OCI-LY7 (cell line): Measurements from ENCODE around the gene HCAR2. TPM values are rescaled to one million over a fixed set of nuclear protein-coding genes. Genes with fewer than 3 reads are reported as not detected.
"Not testable (repeated sequence)": the region's sequence is repeated elsewhere in the genome, so short reads cannot be mapped to it uniquely, and the experiment has no call there.

Experiments used
- BruUV-seq: library from RNA; stranded (reverse); fragments of 400-500 nt; replicated peaks from 2 replicates; lab custom pipeline; 2021; lab: Mats Ljungman, UMichigan
- CTCF ChIA-PET: fragments of 300-600 bp; sonication (Branson Sonifier 250); formaldehyde crosslinking; loops from one replicate; lab custom pipeline; 2022; ENCODE audit warnings: antibody characterized with exemption; ENCODE audit not compliant: unreplicated experiment; lab: Charles Lee
- POLR2A ChIA-PET: fragments of 300-600 bp; sonication (Branson Sonifier 250); formaldehyde crosslinking; loops from one replicate; lab custom pipeline; 2022; ENCODE audit warnings: antibody characterized with exemption; lab: Charles Lee
- DNase-seq: peaks from one replicate; pipeline ENCODE4 v3.0.0-alpha.2; 2015; ENCODE audit warnings: low spot score
- H2AFZ ChIP-seq: fragments of 200-600 bp; sonication (generic), shearing (Covaris generic); 2 replicates; pipeline ENCODE4 v1.6.1; 2014; ENCODE audit warnings: mild to moderate bottlenecking, antibody characterized with exemption, low read length, moderate library complexity
- H3K27ac ChIP-seq: fragments of 200-600 bp; sonication (generic); 2 replicates; pipeline ENCODE4 v1.5.1; 2014; ENCODE audit warnings: mixed run types, low read depth, mild to moderate bottlenecking, moderate library complexity, low read length, inconsistent platforms; ENCODE audit not compliant: poor library complexity, severe bottlenecking
- H3K36me3 ChIP-seq: fragments of 200-600 bp; sonication (generic); 2 replicates; pipeline ENCODE4 v1.6.1; 2014; ENCODE audit warnings: mild to moderate bottlenecking, antibody characterized with exemption, low read length, moderate library complexity, mixed read lengths; ENCODE audit not compliant: insufficient read depth
- H3K4me1 ChIP-seq: fragments of 200-600 bp; sonication (generic); 2 replicates; pipeline ENCODE4 v1.5.1; 2014; ENCODE audit warnings: mild to moderate bottlenecking, low read length; ENCODE audit not compliant: insufficient read depth, poor library complexity, severe bottlenecking
- H3K4me2 ChIP-seq: fragments of 200-600 bp; sonication (generic); 2 replicates; pipeline ENCODE4 v1.6.1; 2014; ENCODE audit warnings: mild to moderate bottlenecking, low read length
- H3K4me3 ChIP-seq: fragments of 200-600 bp; sonication (generic); 2 replicates; pipeline ENCODE4 v1.5.1; 2014; ENCODE audit warnings: mild to moderate bottlenecking, low read depth, low read length; ENCODE audit not compliant: poor library complexity, severe bottlenecking
- H3K79me2 ChIP-seq: fragments of 200-600 bp; sonication (generic); 2 replicates; pipeline ENCODE4 v1.6.1; 2016; ENCODE audit warnings: low read depth, mild to moderate bottlenecking, low read length, moderate library complexity, mixed read lengths; ENCODE audit not compliant: insufficient read depth
- H3K9me2 ChIP-seq: fragments of 200-600 bp; sonication (generic); 2 replicates; pipeline ENCODE4 v1.6.1; 2016; ENCODE audit warnings: mild to moderate bottlenecking, low read length, mixed read lengths; ENCODE audit not compliant: insufficient read depth
- H3K9me3 ChIP-seq: fragments of 200-600 bp; sonication (generic); 2 replicates; pipeline ENCODE4 v1.6.1; 2014; ENCODE audit warnings: mild to moderate bottlenecking, mixed run types, low read length, mixed read lengths
- H4K20me1 ChIP-seq: fragments of 200-600 bp; sonication (generic); 2 replicates; pipeline ENCODE4 v1.6.1; 2014; ENCODE audit warnings: mild to moderate bottlenecking, antibody characterized with exemption, low read length, moderate library complexity, mixed read lengths; ENCODE audit not compliant: insufficient read depth
- intact Hi-C: fragments of 100-400 bp; cut with micrococcal nuclease; formaldehyde crosslinking; loops from one replicate; pipeline ENCODE4 v1.10.0; 2022; ENCODE audit not compliant: unreplicated experiment
- total RNA-seq, 2 experiments: library from RNA; depleted of rRNA in 1 of 2; stranded (reverse); fragments of >200 nt in 1 of 2; shearing (Covaris generic) in 1 of 2; gene quantifications; 2 replicates each; pipeline ENCODE4 v1.2.3, GENCODE V29; 2014 to 2022

HCAR2 gene
- total RNA-seq, 2 experiments from 2014 or later = not detected

- intact Hi-C loops, H3K27ac ChIP-seq, H3K9me3 ChIP-seq, BruUV-seq, DNase-seq, H2AFZ ChIP-seq, CTCF ChIA-PET, H4K20me1 ChIP-seq, H3K9me2 ChIP-seq, H3K79me2 ChIP-seq, H3K4me3 ChIP-seq, H3K36me3 ChIP-seq, H3K4me2 ChIP-seq: not testable (repeated sequence)
- POLR2A ChIA-PET = interaction anchor here (0.6 kb wide), 2 partner anchors 181 to 231 kb away, joined by 3 to 8 read pairs; no protein-coding TSS in a partner anchor
- peaks cover 12% of the 10 kb centered on the region for H3K4me1 ChIP-seq
Measured at GRCh38 chr12:122711266-122711665, 8.1 kb upstream of the HCAR2 start.

- H3K4me1 ChIP-seq = peaks cover 11% of the 10 kb centered on the region
- H3K4me3 ChIP-seq, H4K20me1 ChIP-seq, DNase-seq, H3K9me2 ChIP-seq, H2AFZ ChIP-seq, H3K79me2 ChIP-seq, H3K9me3 ChIP-seq, H3K27ac ChIP-seq, H3K36me3 ChIP-seq, CTCF ChIA-PET, BruUV-seq, intact Hi-C loops, POLR2A ChIA-PET, H3K4me2 ChIP-seq: not testable (repeated sequence)
Measured at GRCh38 chr12:122710341-122710740, 7.2 kb upstream of the HCAR2 start.

GRCh38 chr12:122709287-122709686 lies 6.1 kb upstream of the HCAR2 start:
- DNase-seq, H3K27ac ChIP-seq, H3K9me2 ChIP-seq, H4K20me1 ChIP-seq, H3K9me3 ChIP-seq, intact Hi-C loops, POLR2A ChIA-PET, H2AFZ ChIP-seq, H3K4me1 ChIP-seq, CTCF ChIA-PET, H3K36me3 ChIP-seq, BruUV-seq, H3K4me3 ChIP-seq, H3K4me2 ChIP-seq, H3K79me2 ChIP-seq: not testable (repeated sequence)

- H3K36me3 ChIP-seq, H3K4me2 ChIP-seq, CTCF ChIA-PET, H4K20me1 ChIP-seq, BruUV-seq, H3K4me1 ChIP-seq, H2AFZ ChIP-seq, H3K27ac ChIP-seq, H3K9me2 ChIP-seq, DNase-seq, H3K9me3 ChIP-seq, intact Hi-C loops, H3K79me2 ChIP-seq, POLR2A ChIA-PET, H3K4me3 ChIP-seq: not testable (repeated sequence)
Measured at GRCh38 chr12:122703841-122704240, 684 bp upstream of the HCAR2 start.

GRCh38 chr12:122701481-122701880 lies 1.7 kb downstream of the HCAR2 start:
- H2AFZ ChIP-seq, POLR2A ChIA-PET, H3K4me1 ChIP-seq, H3K9me2 ChIP-seq, H4K20me1 ChIP-seq, H3K36me3 ChIP-seq, intact Hi-C loops, DNase-seq, H3K4me3 ChIP-seq, H3K79me2 ChIP-seq, BruUV-seq, H3K4me2 ChIP-seq, H3K9me3 ChIP-seq, CTCF ChIA-PET, H3K27ac ChIP-seq: not testable (repeated sequence)

- DNase-seq, H3K4me1 ChIP-seq, H2AFZ ChIP-seq, H3K79me2 ChIP-seq, H3K4me3 ChIP-seq, H4K20me1 ChIP-seq, intact Hi-C loops, BruUV-seq, POLR2A ChIA-PET, H3K4me2 ChIP-seq, H3K9me2 ChIP-seq, H3K27ac ChIP-seq, CTCF ChIA-PET, H3K9me3 ChIP-seq, H3K36me3 ChIP-seq: not testable (repeated sequence)
Measured at GRCh38 chr12:122700038-122700710, 3.0 kb downstream of the HCAR2 start.
